Measurements from ENCODE around the gene KCNA4. TPM values are rescaled to one million over a fixed set of nuclear protein-coding genes. Genes with fewer than 3 reads are reported as not detected.

Gene KCNA4
- total and polyA plus RNA-seq, 2 of the 4 experiments (the other 2 are of a cell fraction): not detected

DNA sequence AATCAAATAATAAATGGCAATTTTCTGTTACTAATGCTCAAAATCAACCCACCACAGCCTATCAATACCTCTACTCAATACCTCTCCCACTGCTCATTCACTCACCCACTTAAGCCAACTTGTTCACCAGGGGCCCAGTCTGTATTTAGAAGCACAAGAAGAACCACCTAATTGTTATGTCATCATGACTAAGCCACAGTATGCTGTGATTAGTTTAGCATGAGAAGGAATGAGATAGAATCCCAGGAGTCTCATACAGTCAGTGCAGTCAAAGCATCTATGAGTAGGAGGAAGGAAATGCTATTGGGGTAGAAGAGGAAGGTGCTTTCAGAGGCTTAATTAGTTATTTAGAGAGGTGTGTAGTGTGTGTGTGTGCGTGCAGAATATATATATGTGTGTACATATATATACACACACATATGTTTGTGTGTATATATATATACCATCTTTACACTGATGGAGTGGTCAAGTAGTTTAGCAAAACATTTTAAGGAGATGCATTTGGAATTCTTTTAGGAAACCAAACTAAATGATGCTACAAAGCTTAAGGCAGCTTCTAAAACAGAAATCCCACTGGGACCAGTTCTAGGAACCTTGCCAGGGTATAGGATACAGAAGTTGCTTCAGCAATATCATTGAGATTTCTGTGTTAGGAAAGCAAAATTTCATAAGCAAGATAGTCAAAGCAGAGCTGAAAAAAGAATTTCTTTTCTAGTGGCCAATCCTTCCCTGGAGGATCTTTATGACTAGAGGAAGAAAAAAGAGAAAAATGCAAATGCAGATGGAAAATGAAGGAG, 27.5 kb downstream of the KCNA4 start:
- H2BK20ac ChIP-seq (ENCODE audit: low read depth, low read length): no peak overlapping the region
- H2BK15ac ChIP-seq (ENCODE audit: low read depth, low read length): no peak overlapping the region
- no peak overlapping the region for H2BK120ac ChIP-seq (ENCODE audit: low read depth, low read length)
- dilution Hi-C loops (cut with HindIII; ENCODE audit: low sequenced_read_pairs, unreplicated experiment) (no loop called here), in situ Hi-C loops (cut with MboI; ENCODE audit: low sequenced_read_pairs) (no loop called here), intact Hi-C loops (cut with micrococcal nuclease) (no loop called here)
- H3K23ac ChIP-seq (ENCODE audit: low read depth, low read length): no peak overlapping the region
- H4K5ac ChIP-seq (ENCODE audit: low read depth, low read length): no peak overlapping the region
- no peak overlapping the region for H3K9ac ChIP-seq (ENCODE audit: low read depth, low read length)
- no peaks in the 10 kb centered on the region for H3K27me3 ChIP-seq (ENCODE audit: control insufficient read depth, insufficient read depth, low read length)
- no peak overlapping the region for H2AK5ac ChIP-seq (ENCODE audit: low read depth, low read length)
- no peak for DNase-seq
- TF ChIP-seq RFX5 (IDR thresholded peaks at IDR 0.05; ENCODE audit: low read depth, low read length) (no peak), USF2 (IDR thresholded peaks at IDR 0.05; ENCODE audit: low read depth, low read length) (no peak), MXI1 (IDR thresholded peaks at IDR 0.05; ENCODE audit: borderline replicate concordance, low read depth, low read length) (no peak), MAFK (IDR thresholded peaks at IDR 0.05; ENCODE audit: low read depth, low read length) (no peak), FOS (IDR thresholded peaks at IDR 0.05; ENCODE audit: low read depth, low read length) (no peak), RAD21 (IDR thresholded peaks at IDR 0.05; ENCODE audit: low read length) (no peak), MAZ (IDR thresholded peaks at IDR 0.05; ENCODE audit: borderline replicate concordance, low read depth, low read length) (no peak), SMC3 (IDR thresholded peaks at IDR 0.05; ENCODE audit: low read depth, low read length) (no peak), CHD1 (IDR thresholded peaks at IDR 0.05; ENCODE audit: low read depth, low read length) (no peak), RCOR1 (IDR thresholded peaks at IDR 0.05; ENCODE audit: insufficient replicate concordance, low read length) (no peak), POLR2A (IDR thresholded peaks at IDR 0.05; ENCODE audit: low read depth, low read length) (no peak)
- TF ChIP-seq, protein P1, sequence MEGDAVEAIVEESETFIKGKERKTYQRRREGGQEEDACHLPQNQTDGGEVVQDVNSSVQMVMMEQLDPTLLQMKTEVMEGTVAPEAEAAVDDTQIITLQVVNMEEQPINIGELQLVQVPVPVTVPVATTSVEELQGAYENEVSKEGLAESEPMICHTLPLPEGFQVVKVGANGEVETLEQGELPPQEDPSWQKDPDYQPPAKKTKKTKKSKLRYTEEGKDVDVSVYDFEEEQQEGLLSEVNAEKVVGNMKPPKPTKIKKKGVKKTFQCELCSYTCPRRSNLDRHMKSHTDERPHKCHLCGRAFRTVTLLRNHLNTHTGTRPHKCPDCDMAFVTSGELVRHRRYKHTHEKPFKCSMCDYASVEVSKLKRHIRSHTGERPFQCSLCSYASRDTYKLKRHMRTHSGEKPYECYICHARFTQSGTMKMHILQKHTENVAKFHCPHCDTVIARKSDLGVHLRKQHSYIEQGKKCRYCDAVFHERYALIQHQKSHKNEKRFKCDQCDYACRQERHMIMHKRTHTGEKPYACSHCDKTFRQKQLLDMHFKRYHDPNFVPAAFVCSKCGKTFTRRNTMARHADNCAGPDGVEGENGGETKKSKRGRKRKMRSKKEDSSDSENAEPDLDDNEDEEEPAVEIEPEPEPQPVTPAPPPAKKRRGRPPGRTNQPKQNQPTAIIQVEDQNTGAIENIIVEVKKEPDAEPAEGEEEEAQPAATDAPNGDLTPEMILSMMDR (conservative IDR thresholded peaks at IDR 0.05; ENCODE audit: low read depth, low read length): no peak
- H3K27ac ChIP-seq (ENCODE audit: insufficient read depth, low read length): no peak overlapping the region
- H4K20me1 ChIP-seq (ENCODE audit: insufficient read depth, low read length): no peaks in the 10 kb centered on the region
- no peaks in the 10 kb centered on the region for H3K4me1 ChIP-seq (ENCODE audit: control insufficient read depth, insufficient read depth, low read length)
- H2BK5ac ChIP-seq (ENCODE audit: low read depth, low read length, poor library complexity, severe bottlenecking): no peak overlapping the region
- no peaks in the 10 kb centered on the region for H3K9me1 ChIP-seq (ENCODE audit: insufficient read depth, low read length)
- no peak overlapping the region for H4K91ac ChIP-seq (ENCODE audit: insufficient read depth, low read depth, low read length)
- no CpG with 5 or more reads among the region's 1 CpG for WGBS, 2 experiments (ENCODE audit: extremely low coverage in 2 of 2, insufficient read length in 1 of 2)
- H3K56ac ChIP-seq (ENCODE audit: extremely low read depth, insufficient read depth, low read length): no peak overlapping the region
- CTCF ChIA-PET: no interaction called here
- no peak overlapping the region for H2AFZ ChIP-seq (replicated peaks; ENCODE audit: low read length, poor library complexity)
- no peak overlapping the region for H3K4me2 ChIP-seq (ENCODE audit: low read depth, low read length)
- H3K4ac ChIP-seq (ENCODE audit: low read depth, low read length): no peak overlapping the region
- H2AK9ac ChIP-seq (replicated peaks; ENCODE audit: low read depth, low read length, poor library complexity): no peak overlapping the region
- no peak overlapping the region for H4K8ac ChIP-seq (ENCODE audit: low read depth in 2 of 2, low read length in 2 of 2)
- H3K18ac ChIP-seq (ENCODE audit: low read depth, low read length): no peak overlapping the region
- no peaks in the 10 kb centered on the region for H3K79me1 ChIP-seq (ENCODE audit: low read depth in 1 of 2, low read length in 2 of 2)
- ATAC-seq (ENCODE audit: low read depth): no peak
- H3K36me3 ChIP-seq (ENCODE audit: control insufficient read depth, insufficient read depth, low read length): no peaks in the 10 kb centered on the region
- H3K4me3 ChIP-seq (ENCODE audit: insufficient read depth, low read depth, low read length): no peak overlapping the region
- POLR2A ChIA-PET (ENCODE audit: unreplicated experiment): no interaction called here
- BruUV-seq (replicated peaks): no TSS peak
- H3K9me3 ChIP-seq (ENCODE audit: control insufficient read depth, insufficient read depth, low read length): peaks cover 2% of the 10 kb centered on the region; the same call in 1 of the 2 replicates
- H3K14ac ChIP-seq (replicated peaks; ENCODE audit: low read depth, low read length): no peak overlapping the region

Measured in IMR-90 (cell line).